Brain microvascular endothelial cell (primary cell): ENCODE measurements around the gene ACP7.

Source experiments
- DNase-seq: peaks from one replicate; pipeline ENCODE4 v3.0.0-alpha.2; 2020
- H3K27ac ChIP-seq: fragments of 250-450 bp; sonication (Bioruptor Pico); 2 replicates; pipeline ENCODE4 v1.5.1; 2020; ENCODE audit warnings: mild to moderate bottlenecking, moderate library complexity
- H3K27me3 ChIP-seq: fragments of 250-450 bp; sonication (Bioruptor Pico); replicated peaks from 2 replicates; pipeline ENCODE4 v1.5.1; 2020; ENCODE audit warnings: mild to moderate bottlenecking
- H3K36me3 ChIP-seq: fragments of 250-450 bp; sonication (Bioruptor Pico); replicated peaks from 2 replicates; pipeline ENCODE4 v1.5.1; 2020; ENCODE audit warnings: mild to moderate bottlenecking
- H3K4me3 ChIP-seq: 2 replicates; pipeline ENCODE4 v1.5.1; 2011; ENCODE audit warnings: low read depth, mild to moderate bottlenecking, control low read depth, low read length, moderate library complexity
- in situ Hi-C: cut with HindIII; loops from 2 replicates; pipeline ENCODE4 v1.10.0; 2017; ENCODE audit warnings: low sequenced_read_pairs, low pct_ligation_motif_present
- TF ChIP-seq, protein P1 (sequence below): IDR thresholded peaks from 2 replicates; pipeline ENCODE4 v1.5.1; 2011; ENCODE audit warnings: low read depth, mild to moderate bottlenecking, moderate library complexity, low read length, control low read depth, inconsistent platforms; ENCODE audit errors: missing control alignments

Gene ACP7, protein sequence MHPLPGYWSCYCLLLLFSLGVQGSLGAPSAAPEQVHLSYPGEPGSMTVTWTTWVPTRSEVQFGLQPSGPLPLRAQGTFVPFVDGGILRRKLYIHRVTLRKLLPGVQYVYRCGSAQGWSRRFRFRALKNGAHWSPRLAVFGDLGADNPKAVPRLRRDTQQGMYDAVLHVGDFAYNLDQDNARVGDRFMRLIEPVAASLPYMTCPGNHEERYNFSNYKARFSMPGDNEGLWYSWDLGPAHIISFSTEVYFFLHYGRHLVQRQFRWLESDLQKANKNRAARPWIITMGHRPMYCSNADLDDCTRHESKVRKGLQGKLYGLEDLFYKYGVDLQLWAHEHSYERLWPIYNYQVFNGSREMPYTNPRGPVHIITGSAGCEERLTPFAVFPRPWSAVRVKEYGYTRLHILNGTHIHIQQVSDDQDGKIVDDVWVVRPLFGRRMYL

GRCh38 chr19:39083983-39084731 lies at the start of gene ACP7:
Gene ACP7, plus strand, starts transcription at chr19:39084368. Its CDS starts 902 bp downstream, at chr19:39085270.
- no peaks in the 10 kb centered on the region for H3K36me3 ChIP-seq
- TF ChIP-seq, protein P1, sequence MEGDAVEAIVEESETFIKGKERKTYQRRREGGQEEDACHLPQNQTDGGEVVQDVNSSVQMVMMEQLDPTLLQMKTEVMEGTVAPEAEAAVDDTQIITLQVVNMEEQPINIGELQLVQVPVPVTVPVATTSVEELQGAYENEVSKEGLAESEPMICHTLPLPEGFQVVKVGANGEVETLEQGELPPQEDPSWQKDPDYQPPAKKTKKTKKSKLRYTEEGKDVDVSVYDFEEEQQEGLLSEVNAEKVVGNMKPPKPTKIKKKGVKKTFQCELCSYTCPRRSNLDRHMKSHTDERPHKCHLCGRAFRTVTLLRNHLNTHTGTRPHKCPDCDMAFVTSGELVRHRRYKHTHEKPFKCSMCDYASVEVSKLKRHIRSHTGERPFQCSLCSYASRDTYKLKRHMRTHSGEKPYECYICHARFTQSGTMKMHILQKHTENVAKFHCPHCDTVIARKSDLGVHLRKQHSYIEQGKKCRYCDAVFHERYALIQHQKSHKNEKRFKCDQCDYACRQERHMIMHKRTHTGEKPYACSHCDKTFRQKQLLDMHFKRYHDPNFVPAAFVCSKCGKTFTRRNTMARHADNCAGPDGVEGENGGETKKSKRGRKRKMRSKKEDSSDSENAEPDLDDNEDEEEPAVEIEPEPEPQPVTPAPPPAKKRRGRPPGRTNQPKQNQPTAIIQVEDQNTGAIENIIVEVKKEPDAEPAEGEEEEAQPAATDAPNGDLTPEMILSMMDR: no peak
- in situ Hi-C loops: no loop called here
- no peak for DNase-seq
- peak within 1 kb of the TSS; percentile 39 for H3K4me3 ChIP-seq
- peaks cover 18% of the 10 kb centered on the region for H3K27me3 ChIP-seq
- H3K27ac ChIP-seq: no peak within 1 kb of the TSS

DNA sequence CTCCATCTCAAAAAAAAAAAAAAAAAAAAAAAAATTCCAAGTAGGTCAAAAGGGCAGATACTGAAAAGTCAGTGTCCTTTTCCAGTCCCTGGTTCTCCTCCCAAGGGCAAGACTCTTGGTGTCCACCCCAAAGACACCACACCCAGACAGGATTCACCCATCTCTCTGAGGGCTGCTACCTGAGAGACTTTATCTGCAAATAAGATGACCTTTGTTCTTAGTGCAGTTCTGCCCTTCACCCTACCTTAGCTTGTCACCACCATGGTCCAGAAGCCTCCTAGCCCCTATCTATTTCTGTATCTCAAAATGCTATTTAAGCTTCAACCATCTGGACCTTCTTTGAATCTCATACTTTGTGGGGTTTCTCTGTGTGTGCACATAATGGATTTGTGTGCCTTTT lies 47.6 kb upstream of the ACP7 start:
- H3K27ac ChIP-seq: no peak overlapping the region
- in situ Hi-C loops: no loop called here
- TF ChIP-seq, protein P1: no peak
- no peaks in the 10 kb centered on the region for H3K27me3 ChIP-seq
- no peak overlapping the region for H3K4me3 ChIP-seq
- no peak for DNase-seq
- H3K36me3 ChIP-seq: no peaks in the 10 kb centered on the region

- TF ChIP-seq, protein P1: no peak
- Histone ChIP-seq H3K27ac (no peak overlapping the region), H3K27me3 (no peaks in the 10 kb centered on the region), H3K36me3 (no peaks in the 10 kb centered on the region), H3K4me3 (no peak overlapping the region)
- in situ Hi-C loops: no loop called here
- no peak for DNase-seq
Measured at GRCh38 chr19:39037194-39037593, 47.0 kb upstream of the ACP7 start.

- in situ Hi-C loops: no loop called here
- no peaks in the 10 kb centered on the region for H3K36me3 ChIP-seq
- peak; percentile 43 for DNase-seq
- TF ChIP-seq, protein P1: peak; percentile 55
- H3K27me3 ChIP-seq: no peaks in the 10 kb centered on the region
- no peak overlapping the region for H3K4me3 ChIP-seq
- H3K27ac ChIP-seq: no peak overlapping the region
Measured at GRCh38 chr19:39038098-39038497, 46.1 kb upstream of the ACP7 start.

GRCh38 chr19:39045506-39045905 lies 38.7 kb upstream of the ACP7 start:
- H3K27me3 ChIP-seq: no peaks in the 10 kb centered on the region
- TF ChIP-seq, protein P1: no peak

More at GRCh38 chr19:39045506-39045905, 38.7 kb upstream of the ACP7 start:
- Histone ChIP-seq H3K4me3 (no peak overlapping the region), H3K36me3 (no peaks in the 10 kb centered on the region), H3K27ac (no peak overlapping the region)
- no peak for DNase-seq
- in situ Hi-C loops: no loop called here
